PC-9 (cell line): ENCODE data around the gene EFCAB11.

Experiments
- CTCF ChIP-seq: fragments of 200-600 bp; sonication (generic); conservative IDR thresholded peaks from 2 replicates; pipeline ENCODE4 v1.6.1; 2017; ENCODE audit warnings: mixed run types, antibody characterized with exemption, mild to moderate bottlenecking, moderate library complexity
- EZH2 ChIP-seq: fragments of 200-600 bp; sonication (generic); IDR thresholded peaks from 2 replicates; pipeline ENCODE4 v1.8.0; 2017; ENCODE audit warnings: antibody characterized with exemption, low read depth

GRCh38 chr14:89794096-89794495 lies 160.4 kb downstream of the EFCAB11 start:
- no peak for TF ChIP-seq CTCF
- TF ChIP-seq EZH2: no peak
